PC-9 (cell line): ENCODE measurements around the gene USF2.

ENCODE experiments used
- CTCF ChIP-seq: fragments of 200-600 bp; sonication (generic); conservative IDR thresholded peaks from 2 replicates; pipeline ENCODE4 v1.6.1; 2017; ENCODE audit warnings: mixed run types, antibody characterized with exemption, mild to moderate bottlenecking, moderate library complexity
- EZH2 ChIP-seq: fragments of 200-600 bp; sonication (generic); IDR thresholded peaks from 2 replicates; pipeline ENCODE4 v1.8.0; 2017; ENCODE audit warnings: antibody characterized with exemption, low read depth

GRCh38 chr19:35268536-35269437 lies at the start of gene USF2:
- TF ChIP-seq CTCF (no peak), EZH2 (no peak)
